Epithelial cell of proximal tubule (primary cell): ENCODE results near the gene NOXO1. TPM values are rescaled to one million over a fixed set of nuclear protein-coding genes. Genes with fewer than 3 reads are reported as not detected.

Experiments used
- DNase-seq: peaks from one replicate; pipeline ENCODE4 v3.0.0-alpha.2; 2011; ENCODE audit warnings: low read depth
- H3K4me3 ChIP-seq: 2 replicates; pipeline ENCODE4 v1.5.1; 2011; ENCODE audit warnings: low read depth, mild to moderate bottlenecking, low read length
- total RNA-seq: library from RNA; depleted of rRNA; stranded (reverse); fragments of >200 nt; gene quantifications from 2 replicates; pipeline ENCODE4 v1.2.3, GENCODE V29; 2015
- TF ChIP-seq, protein P1 (sequence below): conservative IDR thresholded peaks from 2 replicates; pipeline ENCODE4 v1.5.1; 2012; ENCODE audit warnings: low read depth, mild to moderate bottlenecking, low read length

Gene NOXO1
- total RNA-seq, 1 donor from 2014 or later: 1.2 TPM

GRCh38 chr16:1945559-1946391, 35.5 kb downstream of the NOXO1 start:
- DNase-seq: no peak
- no peak overlapping the region for H3K4me3 ChIP-seq
- TF ChIP-seq, protein P1, sequence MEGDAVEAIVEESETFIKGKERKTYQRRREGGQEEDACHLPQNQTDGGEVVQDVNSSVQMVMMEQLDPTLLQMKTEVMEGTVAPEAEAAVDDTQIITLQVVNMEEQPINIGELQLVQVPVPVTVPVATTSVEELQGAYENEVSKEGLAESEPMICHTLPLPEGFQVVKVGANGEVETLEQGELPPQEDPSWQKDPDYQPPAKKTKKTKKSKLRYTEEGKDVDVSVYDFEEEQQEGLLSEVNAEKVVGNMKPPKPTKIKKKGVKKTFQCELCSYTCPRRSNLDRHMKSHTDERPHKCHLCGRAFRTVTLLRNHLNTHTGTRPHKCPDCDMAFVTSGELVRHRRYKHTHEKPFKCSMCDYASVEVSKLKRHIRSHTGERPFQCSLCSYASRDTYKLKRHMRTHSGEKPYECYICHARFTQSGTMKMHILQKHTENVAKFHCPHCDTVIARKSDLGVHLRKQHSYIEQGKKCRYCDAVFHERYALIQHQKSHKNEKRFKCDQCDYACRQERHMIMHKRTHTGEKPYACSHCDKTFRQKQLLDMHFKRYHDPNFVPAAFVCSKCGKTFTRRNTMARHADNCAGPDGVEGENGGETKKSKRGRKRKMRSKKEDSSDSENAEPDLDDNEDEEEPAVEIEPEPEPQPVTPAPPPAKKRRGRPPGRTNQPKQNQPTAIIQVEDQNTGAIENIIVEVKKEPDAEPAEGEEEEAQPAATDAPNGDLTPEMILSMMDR: no peak

- TF ChIP-seq, protein P1: no peak
- no peak for DNase-seq
- no peak overlapping the region for H3K4me3 ChIP-seq
Measured at GRCh38 chr16:1944612-1945199, 36.6 kb downstream of the NOXO1 start.

GRCh38 chr16:1942810-1943726, 38.2 kb downstream of the NOXO1 start, which contains the start of gene MSRB1:
Gene MSRB1, minus strand, starts transcription at chr16:1943199. Its CDS starts 43 bp downstream, at chr16:1943156.
- H3K4me3 ChIP-seq: peak within 1 kb of the TSS; percentile 98
- TF ChIP-seq, protein P1: no peak
- peak; percentile 67 for DNase-seq

- TF ChIP-seq, protein P1: no peak
- H3K4me3 ChIP-seq: peak overlapping the region; percentile 98
- DNase-seq: no peak
Measured at GRCh38 chr16:1942047-1942809, 39.0 kb downstream of the NOXO1 start.

GRCh38 chr16:1941162-1942046, 39.9 kb downstream of the NOXO1 start:
- peak; percentile 70 for DNase-seq
- TF ChIP-seq, protein P1: peak; percentile 70
- H3K4me3 ChIP-seq: peak overlapping the region; percentile 98
